Smooth muscle cell of the coronary artery (primary cell): Measurements from ENCODE around the gene SLC27A2. TPM values are rescaled to one million over a fixed set of nuclear protein-coding genes. Genes with fewer than 3 reads are reported as not detected.

ENCODE experiments used
- total RNA-seq: library from RNA; depleted of rRNA; stranded (reverse); fragments of >200 nt; gene quantifications from 2 replicates; pipeline ENCODE4 v1.2.3, GENCODE V29; 2014; ENCODE audit warnings: low replicate concordance

SLC27A2 gene
- not detected in 2 replicates for total RNA-seq

GRCh38 chr15:50181969-50182218 is at the start of gene SLC27A2:
SLC27A2 (plus strand) TSS chr15:50182196; CDS start chr15:50182428, 232 bp downstream.

GRCh38 chr15:50265620-50266019 is 83.6 kb downstream of the SLC27A2 start, which contains the start of gene HDC:
HDC (minus strand) TSS chr15:50265726; CDS start chr15:50265623, 103 bp downstream.

Other genes starting within 250 kb of the SLC27A2 start
- 0.30 and 19.8 TPM in 2 replicates for gene ATP8B4, start 63.0 kb upstream of the SLC27A2 start, total RNA-seq
- not detected in 2 replicates for gene HDC, start 83.5 kb downstream of the SLC27A2 start, total RNA-seq
- 38.6 and 50.3 TPM in 2 replicates for gene GABPB1, start 173.0 kb downstream of the SLC27A2 start, total RNA-seq
- gene USP8, start 242.2 kb downstream of the SLC27A2 start, total RNA-seq, result 28.7 and 32.3 TPM in 2 replicates